Muscle of back (tissue), 11 donors: ENCODE results near the gene KRTAP10-2. TPM values are rescaled to one million over a fixed set of nuclear protein-coding genes. Genes with fewer than 3 reads are reported as not detected.

ENCODE experiments used
- DNase-seq, 3 donors: peaks; one replicate each; pipeline versions ENCODE4 v3.0.0 to v3.0.0-alpha.2; 2013
- polyA plus RNA-seq, 10 donors: library from polyadenylated mRNA; unstranded; fragments of 120-200 nt; gene quantifications; one replicate each; pipeline ENCODE4 v1.2.1, GENCODE V29; 2013; ENCODE audit not compliant: insufficient read length in 10 of 10

KRTAP10-2 gene
- polyA plus RNA-seq, 10 donors = not detected

DNA sequence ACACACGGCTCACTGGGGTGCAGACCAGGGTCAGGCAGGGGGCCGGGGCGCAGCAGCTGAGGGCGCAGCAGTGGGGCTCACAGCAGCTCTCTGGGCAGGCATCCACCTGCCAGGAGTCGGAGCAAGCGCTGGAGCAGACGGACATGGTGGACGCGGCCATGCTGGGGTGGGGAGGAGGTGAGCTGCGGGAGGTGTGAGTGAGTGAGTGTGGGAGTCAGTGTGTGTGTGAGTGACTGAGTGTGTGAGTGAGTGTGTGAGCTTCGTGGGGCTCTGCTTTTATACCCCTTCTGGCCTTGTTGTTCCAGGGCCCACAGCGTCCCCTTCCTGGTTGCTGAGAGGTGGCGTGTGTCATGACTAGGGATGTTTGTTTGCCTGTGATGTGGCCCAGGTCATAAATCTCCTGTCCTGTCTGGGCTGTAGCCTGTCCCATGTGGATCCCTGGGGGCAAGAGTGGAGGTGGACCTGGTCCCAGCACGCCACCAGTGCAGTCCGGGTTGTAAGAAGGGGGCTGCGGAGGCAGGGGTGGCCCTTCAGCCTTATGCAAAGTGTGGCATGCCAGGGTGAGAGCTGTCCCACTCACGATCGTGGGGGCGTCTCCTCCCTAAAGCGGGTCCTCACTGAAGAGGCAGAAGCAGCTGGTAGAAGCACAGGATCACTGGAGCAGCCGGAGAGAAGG lies 11.2 kb downstream of the KRTAP10-2 start, which contains the start of gene KRTAP10-1:
KRTAP10-1 (minus strand) TSS at position 205 of the 676 bp plus-strand sequence; CDS start at position 160, 45 bp downstream.
- DNase-seq = no peak

GRCh38 chr21:44539046-44539445 lies 12.3 kb downstream of the KRTAP10-2 start:
- no peak for DNase-seq

DNA sequence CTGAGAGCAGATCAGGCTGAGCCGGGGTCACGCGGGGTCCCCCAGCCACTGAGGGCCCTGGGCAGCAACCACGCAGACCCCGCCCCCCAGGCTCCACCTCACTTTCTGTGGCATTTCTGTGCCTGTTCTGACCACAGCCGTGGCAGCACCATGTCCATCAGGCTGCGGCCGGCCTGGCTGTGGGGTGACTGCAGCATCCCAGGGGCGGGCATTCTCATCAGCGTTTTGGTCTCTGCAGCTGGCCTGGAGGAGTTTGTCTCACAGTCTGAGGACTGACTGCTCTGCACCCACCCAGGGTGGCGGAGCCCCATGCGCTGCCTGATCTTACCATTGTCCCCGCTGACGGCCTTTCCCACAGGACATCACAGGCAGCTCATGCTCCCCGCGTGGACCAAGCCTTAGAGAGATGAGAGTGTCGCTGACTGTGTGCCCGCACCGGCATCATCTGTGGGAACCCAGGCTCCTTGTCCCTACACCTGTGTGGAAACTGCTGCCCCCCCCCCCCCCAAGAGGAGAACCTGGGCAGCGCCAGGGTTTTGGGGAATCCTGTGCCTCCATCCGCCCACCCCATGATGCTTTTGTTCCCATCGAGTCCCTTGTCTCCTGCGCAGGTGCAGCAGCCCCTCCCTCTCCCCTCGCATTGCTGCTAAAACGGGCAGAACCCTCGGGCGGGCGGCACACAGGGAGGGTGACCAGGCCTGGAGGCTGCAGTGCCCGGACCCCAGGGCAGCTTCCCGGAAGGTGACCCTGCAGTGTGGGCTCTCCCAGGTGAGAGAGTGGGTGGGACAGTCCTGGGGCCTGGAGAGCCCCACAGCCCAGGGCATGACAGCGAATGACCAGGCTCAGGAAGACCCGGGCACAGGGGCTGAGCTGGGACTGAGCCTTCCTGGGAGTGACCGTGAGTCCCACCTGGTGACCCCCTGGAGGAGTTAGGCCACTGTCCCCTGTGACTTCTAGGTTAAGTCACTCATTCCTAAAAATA lies 13.1 kb downstream of the KRTAP10-2 start:
- no peak for DNase-seq

DNA sequence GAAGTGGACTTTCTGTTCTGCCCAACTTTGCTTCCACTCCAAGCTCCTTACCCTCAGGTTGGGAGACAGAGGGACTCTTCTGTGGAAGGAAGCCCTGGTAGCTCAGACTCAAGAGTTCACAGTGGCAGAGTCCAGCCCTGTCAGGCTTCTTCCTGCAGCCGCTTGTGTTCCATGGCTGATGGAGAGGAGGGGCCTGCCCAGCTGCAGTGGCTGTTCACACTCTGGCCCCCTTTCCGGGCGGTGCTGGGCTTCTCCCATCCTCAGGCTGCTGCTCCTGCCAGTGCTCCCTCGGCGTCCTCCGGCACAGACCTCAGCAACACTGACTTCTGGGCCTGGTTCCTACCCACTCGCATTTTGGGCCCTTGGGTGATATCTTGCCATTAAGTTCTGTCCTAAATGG lies 15.3 kb downstream of the KRTAP10-2 start:
- no peak for DNase-seq

DNA sequence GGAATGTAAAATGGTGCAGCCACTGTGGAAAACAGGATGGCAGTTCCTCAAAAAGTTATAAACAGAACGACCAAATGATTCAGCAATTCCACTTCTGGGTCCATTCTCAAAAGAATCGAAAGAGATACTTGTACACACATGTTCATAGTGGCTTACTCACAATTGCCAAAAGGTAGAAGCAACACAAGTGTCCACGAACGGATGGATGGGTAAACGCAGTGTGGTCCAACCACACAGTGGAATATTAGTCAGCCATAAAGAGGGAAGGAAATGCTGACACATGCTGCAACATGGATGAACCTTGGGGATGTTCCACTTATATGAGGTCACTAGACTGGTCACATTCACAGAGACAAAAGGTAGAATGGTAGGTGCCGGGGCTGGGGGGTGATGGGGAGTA lies 16.6 kb downstream of the KRTAP10-2 start:
- no peak for DNase-seq

DNA sequence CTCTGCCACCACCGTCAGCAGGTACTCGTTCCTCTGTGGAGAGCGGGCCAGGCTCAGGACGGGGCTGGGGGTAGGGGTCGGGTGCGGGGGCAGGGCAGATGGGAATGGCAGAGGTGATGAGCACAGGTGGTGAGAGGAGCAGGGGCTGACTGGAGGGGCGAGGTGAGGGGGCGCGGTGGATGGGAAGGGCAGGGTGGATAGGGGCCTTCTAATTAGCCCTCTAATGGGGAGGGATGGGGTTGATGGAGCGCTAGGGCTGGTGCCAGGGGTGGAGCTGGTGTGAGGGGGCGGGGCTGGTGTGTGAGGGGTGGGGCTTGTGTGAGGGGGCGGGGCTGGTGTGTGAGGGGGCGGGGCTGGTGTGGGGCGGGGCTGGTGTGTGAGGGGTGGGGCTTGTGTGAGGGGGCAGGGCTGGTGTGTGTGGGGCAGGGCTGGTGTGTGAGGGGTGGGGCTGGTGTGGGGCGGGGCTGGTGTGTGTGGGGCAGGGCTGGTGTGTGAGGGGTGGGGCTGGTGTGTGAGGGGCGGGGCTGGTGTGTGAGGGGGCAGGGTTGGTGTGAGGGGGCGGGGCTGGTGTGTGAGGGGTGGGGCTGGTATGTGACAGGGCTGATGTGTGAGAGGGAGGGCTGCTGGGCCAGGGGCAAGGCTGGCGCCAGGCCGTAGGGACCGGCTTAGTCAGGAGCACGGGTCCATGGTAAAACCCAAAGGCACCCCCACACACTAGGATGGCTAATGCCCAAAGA lies 17.2 kb downstream of the KRTAP10-2 start:
- no peak for DNase-seq

DNA sequence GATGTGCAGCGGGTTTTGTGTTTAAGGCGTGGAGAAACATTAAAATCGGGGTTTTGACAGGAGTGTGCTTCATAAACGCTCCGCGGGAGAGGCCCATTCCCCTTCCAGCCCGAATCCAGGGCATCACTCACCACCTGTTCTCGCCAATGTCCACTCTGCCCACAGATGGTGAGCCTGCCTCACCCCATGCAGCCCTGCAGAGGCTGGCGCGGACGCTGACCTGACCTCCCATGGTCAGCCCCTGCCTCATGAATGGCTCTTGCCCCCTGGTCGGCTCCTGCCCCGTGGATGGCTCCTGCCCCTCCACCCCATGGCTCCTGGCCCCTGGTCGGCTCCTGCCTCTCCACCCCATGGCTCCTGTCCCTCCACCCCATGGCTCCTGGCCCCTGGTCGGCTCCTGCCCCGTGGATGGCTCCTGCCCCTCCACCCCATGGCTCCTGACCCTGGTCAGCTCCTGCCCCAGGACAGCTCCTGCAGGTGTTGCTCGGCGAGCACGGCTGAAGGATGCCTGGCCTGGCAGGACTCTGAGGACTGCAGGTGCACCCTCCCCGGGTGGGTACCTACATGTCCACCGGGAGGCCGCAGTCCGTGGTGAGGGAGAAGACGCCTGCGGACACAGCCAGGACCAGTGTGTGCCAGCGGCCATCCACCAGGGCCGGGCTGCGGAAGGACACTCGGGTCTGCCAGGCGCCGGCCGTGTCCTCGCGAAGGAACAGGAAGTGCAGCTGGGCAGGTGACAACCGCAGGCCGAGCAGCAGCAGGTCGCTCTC lies 18.0 kb downstream of the KRTAP10-2 start:
- DNase-seq = no peak

- no peak for DNase-seq
Observed at GRCh38 chr21:44532712-44533111, 18.6 kb downstream of the KRTAP10-2 start.

DNA sequence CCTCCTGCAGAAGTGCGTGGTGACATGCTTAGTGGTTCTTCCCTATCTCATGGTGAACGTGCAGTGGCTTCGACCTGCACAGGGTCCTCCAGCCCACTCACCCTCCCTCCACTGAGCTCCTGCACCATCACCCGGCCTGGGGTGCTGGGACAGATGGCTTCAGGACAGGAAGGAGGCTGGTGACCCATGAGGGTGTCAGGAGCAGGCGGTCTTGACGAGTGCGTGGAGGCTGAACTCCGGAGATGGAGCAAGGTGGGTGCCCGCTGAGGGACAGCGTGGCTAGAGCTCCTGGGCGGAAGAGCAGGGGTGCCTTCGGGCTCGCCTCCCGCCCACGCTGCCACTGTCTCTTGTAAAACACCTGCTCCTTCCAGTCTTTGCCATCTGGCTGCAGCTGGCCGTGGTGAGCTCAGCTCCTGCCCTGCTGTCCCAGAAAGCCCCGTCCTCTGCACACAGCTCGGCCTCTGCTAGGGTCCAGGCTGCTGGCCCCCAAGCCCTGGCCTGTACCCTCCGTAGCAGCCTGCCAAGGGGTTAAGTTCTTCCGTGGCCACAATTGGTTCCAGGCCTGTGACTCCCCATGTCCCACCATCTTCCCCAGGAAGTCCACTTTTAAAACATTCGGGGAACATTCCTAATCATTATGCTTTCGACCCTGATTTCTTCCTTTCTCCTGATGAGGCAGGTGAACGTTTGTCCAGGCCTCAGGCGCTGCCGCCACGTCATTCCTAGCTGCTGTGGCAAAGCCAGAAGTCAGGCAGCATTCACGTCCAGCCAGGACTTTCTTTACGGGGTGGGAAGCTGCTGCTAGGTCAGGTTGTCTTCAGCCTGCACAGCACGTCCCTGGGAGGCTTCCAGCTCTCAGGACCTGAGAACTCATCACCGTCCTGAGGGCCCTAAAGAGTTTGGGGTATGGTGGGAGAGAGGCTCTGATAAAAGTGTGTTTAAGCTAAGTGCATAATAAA lies 19.4 kb downstream of the KRTAP10-2 start:
- peak in 1 of 3 donors; percentile 33 for DNase-seq

GRCh38 chr21:44530903-44531605 lies 20.3 kb downstream of the KRTAP10-2 start:
- DNase-seq = no peak

GRCh38 chr21:44530221-44530902 lies 20.9 kb downstream of the KRTAP10-2 start:
- DNase-seq = no peak

DNA sequence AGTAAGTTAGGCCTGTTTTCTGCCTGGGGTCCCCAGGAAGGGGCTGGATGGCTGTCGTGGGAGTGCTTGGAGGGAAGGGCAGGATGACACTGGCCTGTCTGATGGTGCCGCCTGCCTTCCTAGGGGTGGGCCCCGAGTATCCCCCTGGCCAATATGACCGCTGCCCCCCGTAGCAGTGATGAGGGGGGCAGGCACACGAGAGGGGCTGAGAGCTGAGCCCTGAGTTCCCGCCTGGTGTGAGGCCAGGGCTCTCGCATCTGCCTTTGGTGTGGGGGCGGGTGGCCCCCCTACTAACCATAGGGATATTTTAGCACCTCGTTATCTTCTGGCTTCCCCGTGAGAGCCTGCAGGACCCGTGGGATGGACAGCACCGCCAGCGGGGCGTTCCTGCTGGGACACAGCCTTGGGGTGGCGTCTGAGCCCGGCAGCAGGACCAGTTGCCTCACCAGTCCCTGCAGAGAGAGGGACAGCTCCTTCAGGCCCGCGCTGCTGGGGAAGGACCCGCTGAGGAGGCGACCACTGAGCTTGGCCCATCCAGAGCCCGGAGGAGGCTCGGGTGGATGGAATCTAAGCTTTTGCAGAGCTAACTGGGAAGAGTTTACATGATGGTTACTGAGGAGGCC lies 21.7 kb downstream of the KRTAP10-2 start:
- no peak for DNase-seq

DNA sequence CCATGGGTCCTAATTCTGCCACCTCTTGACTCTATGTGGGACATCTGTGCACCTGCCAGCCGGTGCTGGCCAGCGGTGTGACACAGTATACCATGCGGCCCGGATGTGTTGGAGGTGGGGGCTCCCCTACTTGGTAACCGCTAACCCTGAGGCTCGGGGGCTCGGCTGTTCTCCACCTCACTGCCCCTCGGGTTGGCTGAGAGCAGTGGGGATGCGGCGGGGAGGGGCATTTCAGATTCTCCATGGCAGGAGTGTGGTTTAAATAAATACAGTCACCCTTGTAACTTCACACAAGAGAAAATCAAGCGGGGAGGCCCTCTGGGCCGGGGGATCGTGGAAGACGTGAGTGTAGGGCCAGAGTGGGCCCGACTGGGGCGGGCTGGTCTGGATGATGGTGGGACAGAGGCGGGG lies 22.3 kb downstream of the KRTAP10-2 start:
- no peak for DNase-seq

GRCh38 chr21:44528634-44528995 lies 22.7 kb downstream of the KRTAP10-2 start:
- no peak for DNase-seq

GRCh38 chr21:44527983-44528633 lies 23.2 kb downstream of the KRTAP10-2 start:
- DNase-seq = no peak

- no peak for DNase-seq
Observed at GRCh38 chr21:44527156-44527982, 23.9 kb downstream of the KRTAP10-2 start.
